C1 segment of cervical spinal cord (tissue), 14 donors: ENCODE data around the gene CRAT.
A peak's percentile ranks its signal among the peaks of the same experiment; 100 is the strongest.
"Not testable (repeated sequence)": the region's sequence is repeated elsewhere in the genome, so short reads cannot be mapped to it uniquely, and the experiment has no call there.

Source experiments
- DNase-seq, 14 donors: peaks; one replicate each; lab custom pipeline; 2025; lab: John Stamatoyannopoulos, UW

Gene CRAT

GRCh38 chr9:129138476-129139232 lies 28.1 kb upstream of the CRAT start:
- DNase-seq = peak in 5 of 14 donors; percentile 25 to 86 (median 57)

- no peak for DNase-seq
Measured at GRCh38 chr9:129138144-129138462, 27.5 kb upstream of the CRAT start.

- DNase-seq = no peak
Measured at GRCh38 chr9:129137292-129138143, 26.9 kb upstream of the CRAT start.

GRCh38 chr9:129136446-129137035 lies 25.9 kb upstream of the CRAT start:
- DNase-seq = peak in 1 of 14 donors; percentile 65

- no peak for DNase-seq
Measured at GRCh38 chr9:129135476-129135875, 24.9 kb upstream of the CRAT start.

- DNase-seq = no peak
Measured at GRCh38 chr9:129133082-129133481, 22.5 kb upstream of the CRAT start.

GRCh38 chr9:129131300-129132145 lies 20.9 kb upstream of the CRAT start:
- peak in 11 of 14 donors; percentile 24 to 71 (median 60) for DNase-seq

GRCh38 chr9:129130791-129131190 lies 20.2 kb upstream of the CRAT start:
- DNase-seq = no peak

- DNase-seq = not testable (repeated sequence)
Measured at GRCh38 chr9:129130271-129130670, 19.7 kb upstream of the CRAT start.

- no peak for DNase-seq
Measured at GRCh38 chr9:129128689-129129088, 18.1 kb upstream of the CRAT start.

GRCh38 chr9:129126749-129127618 lies 16.4 kb upstream of the CRAT start:
- peak in 2 of 14 donors; percentile 11 to 25 for DNase-seq

- DNase-seq = no peak
Measured at GRCh38 chr9:129125478-129125877, 14.9 kb upstream of the CRAT start.

GRCh38 chr9:129124506-129125069 lies 14.0 kb upstream of the CRAT start:
- DNase-seq = no peak

- not testable (repeated sequence) for DNase-seq
Measured at GRCh38 chr9:129122976-129123375, 12.4 kb upstream of the CRAT start.

- DNase-seq = no peak
Measured at GRCh38 chr9:129122133-129122532, 11.5 kb upstream of the CRAT start.

- DNase-seq = peak in 4 of 14 donors; percentile 13 to 38 (median 18)
Measured at GRCh38 chr9:129121483-129121882, 10.9 kb upstream of the CRAT start.

- no peak for DNase-seq
Measured at GRCh38 chr9:129118799-129119198, 8.2 kb upstream of the CRAT start.

GRCh38 chr9:129113645-129114304 lies 3.2 kb upstream of the CRAT start:
- no peak for DNase-seq

- not testable (repeated sequence) for DNase-seq
Measured at GRCh38 chr9:129112526-129112925, 1.9 kb upstream of the CRAT start.
